Stimulated activated CD4-positive, alpha-beta T cell treated with anti-CD3 and anti-CD28 coated beads, TNF-alpha, amount 100 ng/mL, for 1 hour (primary cell): ENCODE measurements around the gene MAP3K4.

ENCODE experiments used
- DNase-seq, 3 donors: peaks; one replicate each; pipeline ENCODE4 v3.0.0-alpha.2; 2020; ENCODE audit warnings: low read depth in 3 of 3, low spot score in 1 of 3

Gene MAP3K4

GRCh38 chr6:161037873-161038228 lies 46.3 kb downstream of the MAP3K4 start:
- DNase-seq = no peak

GRCh38 chr6:161038229-161039031 lies 46.9 kb downstream of the MAP3K4 start:
- DNase-seq = no peak

- no peak for DNase-seq
These were observed 49.7 kb downstream of the MAP3K4 start for GRCh38 chr6:161041274-161041673.

GRCh38 chr6:161044335-161044734 lies 52.8 kb downstream of the MAP3K4 start:
- no peak for DNase-seq

- DNase-seq = no peak
These were observed 57.1 kb downstream of the MAP3K4 start for GRCh38 chr6:161048641-161049040.

GRCh38 chr6:161050134-161050765 lies 58.7 kb downstream of the MAP3K4 start:
- no peak for DNase-seq

GRCh38 chr6:161053103-161053502 lies 61.5 kb downstream of the MAP3K4 start:
- DNase-seq = no peak

GRCh38 chr6:161054876-161055275 lies 63.3 kb downstream of the MAP3K4 start:
- DNase-seq = no peak

- no peak for DNase-seq
These were observed 64.9 kb downstream of the MAP3K4 start for GRCh38 chr6:161056451-161056850.

- no peak for DNase-seq
These were observed 65.8 kb downstream of the MAP3K4 start for GRCh38 chr6:161057103-161058091.

GRCh38 chr6:161058741-161059140 lies 67.2 kb downstream of the MAP3K4 start:
- no peak for DNase-seq

- DNase-seq = no peak
These were observed 70.0 kb downstream of the MAP3K4 start for GRCh38 chr6:161061576-161061975.

GRCh38 chr6:161064915-161065314 lies 73.3 kb downstream of the MAP3K4 start:
- DNase-seq = no peak

GRCh38 chr6:161066511-161066910 lies 74.9 kb downstream of the MAP3K4 start:
- no peak for DNase-seq

- no peak for DNase-seq
These were observed 76.2 kb downstream of the MAP3K4 start for GRCh38 chr6:161067749-161068148.

- DNase-seq = no peak
These were observed 76.8 kb downstream of the MAP3K4 start for GRCh38 chr6:161068321-161068741.

- DNase-seq = no peak
These were observed 82.4 kb downstream of the MAP3K4 start for GRCh38 chr6:161073930-161074329.

GRCh38 chr6:161074496-161075121 lies 83.0 kb downstream of the MAP3K4 start:
- DNase-seq = no peak

- DNase-seq = peak in 1 of 3 donors; percentile 6
These were observed 84.7 kb downstream of the MAP3K4 start for GRCh38 chr6:161076181-161076677.

- peak in 2 of 3 donors; percentile 9 to 30 for DNase-seq
These were observed 88.1 kb downstream of the MAP3K4 start for GRCh38 chr6:161079566-161080262.
